ENCODE data around the gene SCYL1.

Gene SCYL1

GRCh38 chr11:65536412-65537295 is 11.8 kb downstream of the SCYL1 start:
- Histone ChIP-seq H3K9me3 (ENCODE audit: insufficient read depth, low read length, severe bottlenecking) (no peaks in the 10 kb centered on the region), H3K27ac (ENCODE audit: low read length) (no peak overlapping the region), H3K27me3 (ENCODE audit: insufficient read depth, low read length, poor library complexity) (no peaks in the 10 kb centered on the region), H4K20me1 (ENCODE audit: insufficient read depth, low read length) (peaks cover 7% of the 10 kb centered on the region; the same call in 1 of the 2 replicates), H3K4me2 (ENCODE audit: insufficient read depth, low read length) (no peak overlapping the region), H3K9ac (ENCODE audit: low read depth, low read length) (no peak overlapping the region), H3K4me1 (ENCODE audit: insufficient read depth, low read length) (peaks cover 16% of the 10 kb centered on the region), H3K79me2 (ENCODE audit: insufficient read depth, low read length) (no peaks in the 10 kb centered on the region), H3K36me3 (ENCODE audit: insufficient read depth, low read length) (peaks cover 43% of the 10 kb centered on the region), H2AFZ (ENCODE audit: low read depth, low read length) (no peak overlapping the region), H3K4me3 (ENCODE audit: low read depth in 1 of 2, low read length in 2 of 2) (no peak overlapping the region)
- no peak for TF ChIP-seq EZH2 (IDR thresholded peaks at IDR 0.05; ENCODE audit: borderline replicate concordance, low read depth, low read length, severe bottlenecking)
- TF ChIP-seq, protein P1, sequence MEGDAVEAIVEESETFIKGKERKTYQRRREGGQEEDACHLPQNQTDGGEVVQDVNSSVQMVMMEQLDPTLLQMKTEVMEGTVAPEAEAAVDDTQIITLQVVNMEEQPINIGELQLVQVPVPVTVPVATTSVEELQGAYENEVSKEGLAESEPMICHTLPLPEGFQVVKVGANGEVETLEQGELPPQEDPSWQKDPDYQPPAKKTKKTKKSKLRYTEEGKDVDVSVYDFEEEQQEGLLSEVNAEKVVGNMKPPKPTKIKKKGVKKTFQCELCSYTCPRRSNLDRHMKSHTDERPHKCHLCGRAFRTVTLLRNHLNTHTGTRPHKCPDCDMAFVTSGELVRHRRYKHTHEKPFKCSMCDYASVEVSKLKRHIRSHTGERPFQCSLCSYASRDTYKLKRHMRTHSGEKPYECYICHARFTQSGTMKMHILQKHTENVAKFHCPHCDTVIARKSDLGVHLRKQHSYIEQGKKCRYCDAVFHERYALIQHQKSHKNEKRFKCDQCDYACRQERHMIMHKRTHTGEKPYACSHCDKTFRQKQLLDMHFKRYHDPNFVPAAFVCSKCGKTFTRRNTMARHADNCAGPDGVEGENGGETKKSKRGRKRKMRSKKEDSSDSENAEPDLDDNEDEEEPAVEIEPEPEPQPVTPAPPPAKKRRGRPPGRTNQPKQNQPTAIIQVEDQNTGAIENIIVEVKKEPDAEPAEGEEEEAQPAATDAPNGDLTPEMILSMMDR (IDR thresholded peaks at IDR 0.05; ENCODE audit: borderline replicate concordance, extremely low read depth, low read length, poor library complexity, severe bottlenecking), result no peak
- no peak for DNase-seq
- ATAC-seq (ENCODE audit: insufficient read depth, low read depth), result no peak

- Histone ChIP-seq H2AFZ (ENCODE audit: low read depth, low read length) (no peak overlapping the region), H3K27me3 (ENCODE audit: insufficient read depth, low read length, poor library complexity) (no peaks in the 10 kb centered on the region), H3K9ac (ENCODE audit: low read depth, low read length) (no peak overlapping the region), H4K20me1 (ENCODE audit: insufficient read depth, low read length) (0 out of 2 replicates have a peak, but pooled peaks cover 4% of the 10 kb centered on the region), H3K27ac (ENCODE audit: low read length) (no peak overlapping the region), H3K36me3 (ENCODE audit: insufficient read depth, low read length) (peaks cover 40% of the 10 kb centered on the region), H3K4me1 (ENCODE audit: insufficient read depth, low read length) (peaks cover 20% of the 10 kb centered on the region), H3K79me2 (ENCODE audit: insufficient read depth, low read length) (no peaks in the 10 kb centered on the region), H3K9me3 (ENCODE audit: insufficient read depth, low read length, severe bottlenecking) (no peaks in the 10 kb centered on the region), H3K4me2 (ENCODE audit: insufficient read depth, low read length) (no peak overlapping the region), H3K4me3 (ENCODE audit: low read depth in 1 of 2, low read length in 2 of 2) (no peak overlapping the region)
- no peak for TF ChIP-seq EZH2 (IDR thresholded peaks at IDR 0.05; ENCODE audit: borderline replicate concordance, low read depth, low read length, severe bottlenecking)
- TF ChIP-seq, protein P1 (IDR thresholded peaks at IDR 0.05; ENCODE audit: borderline replicate concordance, extremely low read depth, low read length, poor library complexity, severe bottlenecking), result no peak
- no peak for DNase-seq
- no peak for ATAC-seq (ENCODE audit: insufficient read depth, low read depth)
Observed at GRCh38 chr11:65537296-65537597, 12.4 kb downstream of the SCYL1 start.

- DNase-seq (no peak), ATAC-seq (ENCODE audit: insufficient read depth, low read depth) (no peak)
- Histone ChIP-seq H3K4me2 (ENCODE audit: insufficient read depth, low read length) (no peak overlapping the region), H3K79me2 (ENCODE audit: insufficient read depth, low read length) (no peaks in the 10 kb centered on the region), H4K20me1 (ENCODE audit: insufficient read depth, low read length) (0 out of 2 replicates have a peak, but pooled peaks cover 4% of the 10 kb centered on the region), H3K27ac (ENCODE audit: low read length) (no peak overlapping the region), H3K4me3 (ENCODE audit: low read depth in 1 of 2, low read length in 2 of 2) (no peak overlapping the region), H3K9ac (ENCODE audit: low read depth, low read length) (no peak overlapping the region), H2AFZ (ENCODE audit: low read depth, low read length) (no peak overlapping the region), H3K36me3 (ENCODE audit: insufficient read depth, low read length) (peaks cover 36% of the 10 kb centered on the region), H3K4me1 (ENCODE audit: insufficient read depth, low read length) (peaks cover 20% of the 10 kb centered on the region), H3K9me3 (ENCODE audit: insufficient read depth, low read length, severe bottlenecking) (no peaks in the 10 kb centered on the region), H3K27me3 (ENCODE audit: insufficient read depth, low read length, poor library complexity) (no peaks in the 10 kb centered on the region)
- TF ChIP-seq EZH2 (IDR thresholded peaks at IDR 0.05; ENCODE audit: borderline replicate concordance, low read depth, low read length, severe bottlenecking), result no peak
- TF ChIP-seq, protein P1 (IDR thresholded peaks at IDR 0.05; ENCODE audit: borderline replicate concordance, extremely low read depth, low read length, poor library complexity, severe bottlenecking), result no peak
Observed at GRCh38 chr11:65537620-65538231, 12.8 kb downstream of the SCYL1 start.
